Omental fat pad (tissue), 4 donors: ENCODE data around the gene GYS1. TPM values are rescaled to one million over a fixed set of nuclear protein-coding genes. Genes with fewer than 3 reads are reported as not detected.

ENCODE experiments used
- ATAC-seq: fragments of 150-250 bp; one replicate; pipeline ENCODE4 v1.9.1; 2016; ENCODE audit warnings: mild to moderate bottlenecking, moderate library complexity; ENCODE audit not compliant: low FRiP score
- DNase-seq: peaks from one replicate; pipeline ENCODE4 v3.0.0-alpha.2; 2019; ENCODE audit warnings: low spot score
- total RNA-seq, 4 donors: library from RNA; depleted of rRNA; stranded (reverse); fragments of >200 nt; gene quantifications; one replicate each; pipeline ENCODE4 v1.1.0, GENCODE V29; 2016
- TF ChIP-seq, protein P1 (sequence below), 3 donors: fragments of 450-650 bp; IDR thresholded peaks; one replicate each; pipeline ENCODE4 v1.5.1; 2016 to 2017; ENCODE audit warnings: antibody characterized with exemption in 3 of 3, mild to moderate bottlenecking in 3 of 3, moderate library complexity in 2 of 3

Gene GYS1
- total RNA-seq, 4 donors from 2014 or later, result 34.3 to 41.0 (median 38.8) TPM

DNA sequence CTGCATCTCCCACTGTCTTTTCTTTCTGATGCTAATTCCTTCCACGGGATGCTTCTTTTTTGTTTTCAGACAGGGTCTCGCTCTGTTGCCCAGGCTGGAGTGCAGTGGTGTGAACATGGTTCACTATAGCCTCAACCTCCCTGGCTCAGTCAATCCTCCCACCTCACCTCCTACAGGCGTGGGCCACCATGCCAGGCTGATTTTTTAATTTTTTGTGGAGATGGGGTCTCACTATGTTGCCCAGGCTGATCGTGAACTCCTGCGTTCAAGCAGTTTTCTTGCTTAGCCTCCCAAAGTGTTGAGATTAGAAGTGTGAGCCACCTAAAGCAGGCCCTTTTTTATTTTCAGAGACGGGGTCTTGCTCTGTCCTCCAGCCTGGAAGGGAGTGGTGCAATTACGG lies 4.8 kb downstream of the GYS1 start:
- TF ChIP-seq, protein P1, sequence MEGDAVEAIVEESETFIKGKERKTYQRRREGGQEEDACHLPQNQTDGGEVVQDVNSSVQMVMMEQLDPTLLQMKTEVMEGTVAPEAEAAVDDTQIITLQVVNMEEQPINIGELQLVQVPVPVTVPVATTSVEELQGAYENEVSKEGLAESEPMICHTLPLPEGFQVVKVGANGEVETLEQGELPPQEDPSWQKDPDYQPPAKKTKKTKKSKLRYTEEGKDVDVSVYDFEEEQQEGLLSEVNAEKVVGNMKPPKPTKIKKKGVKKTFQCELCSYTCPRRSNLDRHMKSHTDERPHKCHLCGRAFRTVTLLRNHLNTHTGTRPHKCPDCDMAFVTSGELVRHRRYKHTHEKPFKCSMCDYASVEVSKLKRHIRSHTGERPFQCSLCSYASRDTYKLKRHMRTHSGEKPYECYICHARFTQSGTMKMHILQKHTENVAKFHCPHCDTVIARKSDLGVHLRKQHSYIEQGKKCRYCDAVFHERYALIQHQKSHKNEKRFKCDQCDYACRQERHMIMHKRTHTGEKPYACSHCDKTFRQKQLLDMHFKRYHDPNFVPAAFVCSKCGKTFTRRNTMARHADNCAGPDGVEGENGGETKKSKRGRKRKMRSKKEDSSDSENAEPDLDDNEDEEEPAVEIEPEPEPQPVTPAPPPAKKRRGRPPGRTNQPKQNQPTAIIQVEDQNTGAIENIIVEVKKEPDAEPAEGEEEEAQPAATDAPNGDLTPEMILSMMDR (IDR thresholded peaks at IDR 0.05), result no peak
- ATAC-seq (no peak), DNase-seq (no peak)

DNA sequence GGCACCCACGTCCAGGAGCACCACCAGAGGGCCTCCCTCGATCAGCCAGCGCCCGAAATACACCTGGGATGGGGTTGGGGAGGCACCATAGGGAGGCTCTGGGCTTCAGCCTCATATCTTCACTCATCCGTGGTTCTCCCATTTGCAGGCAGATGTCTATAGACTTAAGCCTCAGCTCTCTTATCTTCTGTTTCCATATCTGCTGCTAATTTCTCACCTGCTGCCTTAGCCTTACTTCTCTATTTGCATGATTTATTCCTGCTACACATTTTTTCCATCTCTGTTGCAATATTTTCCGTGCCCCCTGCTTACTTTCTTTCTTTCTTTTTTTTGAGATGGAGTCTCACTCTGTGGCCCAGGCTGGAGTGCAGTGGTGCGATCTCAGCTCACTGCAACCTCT lies 5.8 kb downstream of the GYS1 start:
- no peak for DNase-seq
- TF ChIP-seq, protein P1 (IDR thresholded peaks at IDR 0.05), result no peak
- no peak for ATAC-seq

DNA sequence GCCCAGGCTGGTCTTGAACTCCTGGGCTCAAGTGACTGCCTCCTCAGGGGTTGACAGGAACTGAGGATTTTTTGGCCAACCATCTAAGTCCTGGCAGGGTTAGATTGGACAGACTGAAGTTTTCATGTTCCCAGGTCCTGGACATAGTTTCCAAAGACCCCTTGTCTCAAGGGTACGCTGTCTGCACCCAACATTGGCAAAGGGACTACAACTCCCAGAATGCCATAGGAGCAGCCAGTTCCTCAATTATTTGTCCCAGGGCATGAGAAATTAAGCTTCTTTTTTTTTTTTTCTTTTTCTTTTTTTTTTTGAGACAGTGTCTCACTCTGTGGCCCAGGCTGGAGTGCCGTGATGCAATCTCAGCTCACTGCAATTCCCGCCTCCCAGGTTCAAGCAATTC lies 6.9 kb downstream of the GYS1 start:
- TF ChIP-seq, protein P1 (IDR thresholded peaks at IDR 0.05), result no peak
- ATAC-seq (no peak), DNase-seq (no peak)

DNA sequence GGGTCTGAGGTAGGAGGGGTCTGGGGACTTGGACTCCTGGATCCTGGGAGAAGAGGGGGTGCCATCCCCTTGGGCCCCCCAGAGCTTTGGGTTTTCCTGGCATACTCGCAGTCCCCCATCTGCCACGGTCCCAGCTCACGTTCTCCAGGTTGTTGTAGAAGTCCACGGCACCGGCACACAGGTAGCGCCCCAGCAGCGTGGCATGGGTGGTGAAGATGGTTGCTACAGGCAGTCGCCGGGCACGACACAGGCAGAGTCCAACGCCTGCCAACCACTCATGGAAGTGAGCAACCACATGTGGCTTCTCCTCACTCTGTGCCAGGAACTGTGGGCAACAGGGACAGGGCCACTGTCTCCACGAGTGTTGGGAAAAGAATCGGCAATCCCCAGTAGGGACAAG lies 7.4 kb downstream of the GYS1 start:
- ATAC-seq, result no peak
- DNase-seq, result no peak
- TF ChIP-seq, protein P1 (IDR thresholded peaks at IDR 0.05), result no peak

DNA sequence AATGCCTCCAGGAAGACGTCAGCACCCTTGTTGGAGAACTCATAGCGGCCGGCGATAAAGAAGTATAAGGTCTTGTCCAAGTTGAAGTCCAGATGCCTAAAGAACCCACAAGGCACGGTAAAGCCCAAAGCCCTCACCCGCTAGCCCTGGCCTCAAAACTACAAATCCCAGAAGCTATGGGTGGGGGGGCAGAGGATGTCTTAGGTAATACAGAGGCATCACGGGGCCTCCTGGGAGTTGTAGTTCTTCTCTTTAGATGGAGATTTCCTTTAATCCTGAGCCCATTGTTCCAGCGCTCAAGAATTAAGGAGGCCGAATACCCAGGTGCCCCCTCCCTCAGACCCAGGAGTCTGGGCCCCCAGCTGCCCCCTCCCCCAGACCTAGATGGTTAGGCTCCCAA lies 10.8 kb downstream of the GYS1 start:
- no peak for DNase-seq
- ATAC-seq, result no peak

DNA sequence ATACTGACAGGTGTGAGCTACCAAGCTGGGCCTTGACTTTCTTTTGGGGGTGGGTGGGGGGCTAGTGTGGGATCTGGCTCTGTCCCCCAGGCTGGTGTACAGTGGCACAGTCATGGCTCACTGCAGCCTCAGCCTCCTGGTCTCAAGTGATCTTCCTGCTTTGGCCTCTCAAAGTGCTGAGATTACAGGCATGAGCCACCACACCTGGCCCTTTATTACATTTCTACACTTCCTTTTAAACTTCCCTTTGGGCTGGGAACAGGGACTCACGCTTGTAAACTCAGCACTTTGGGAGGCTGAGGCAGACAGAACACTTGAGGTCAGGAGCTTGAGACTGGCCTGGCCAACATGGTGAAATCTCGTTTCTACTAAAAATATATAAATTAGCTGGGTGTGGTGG lies 16.0 kb downstream of the GYS1 start:
- DNase-seq, result no peak
- ATAC-seq, result no peak
- TF ChIP-seq, protein P1 (IDR thresholded peaks at IDR 0.05), result no peak

More for the DNA sequence above, 10.8 kb downstream of the GYS1 start:
- TF ChIP-seq, protein P1 (IDR thresholded peaks at IDR 0.05), result no peak

DNA sequence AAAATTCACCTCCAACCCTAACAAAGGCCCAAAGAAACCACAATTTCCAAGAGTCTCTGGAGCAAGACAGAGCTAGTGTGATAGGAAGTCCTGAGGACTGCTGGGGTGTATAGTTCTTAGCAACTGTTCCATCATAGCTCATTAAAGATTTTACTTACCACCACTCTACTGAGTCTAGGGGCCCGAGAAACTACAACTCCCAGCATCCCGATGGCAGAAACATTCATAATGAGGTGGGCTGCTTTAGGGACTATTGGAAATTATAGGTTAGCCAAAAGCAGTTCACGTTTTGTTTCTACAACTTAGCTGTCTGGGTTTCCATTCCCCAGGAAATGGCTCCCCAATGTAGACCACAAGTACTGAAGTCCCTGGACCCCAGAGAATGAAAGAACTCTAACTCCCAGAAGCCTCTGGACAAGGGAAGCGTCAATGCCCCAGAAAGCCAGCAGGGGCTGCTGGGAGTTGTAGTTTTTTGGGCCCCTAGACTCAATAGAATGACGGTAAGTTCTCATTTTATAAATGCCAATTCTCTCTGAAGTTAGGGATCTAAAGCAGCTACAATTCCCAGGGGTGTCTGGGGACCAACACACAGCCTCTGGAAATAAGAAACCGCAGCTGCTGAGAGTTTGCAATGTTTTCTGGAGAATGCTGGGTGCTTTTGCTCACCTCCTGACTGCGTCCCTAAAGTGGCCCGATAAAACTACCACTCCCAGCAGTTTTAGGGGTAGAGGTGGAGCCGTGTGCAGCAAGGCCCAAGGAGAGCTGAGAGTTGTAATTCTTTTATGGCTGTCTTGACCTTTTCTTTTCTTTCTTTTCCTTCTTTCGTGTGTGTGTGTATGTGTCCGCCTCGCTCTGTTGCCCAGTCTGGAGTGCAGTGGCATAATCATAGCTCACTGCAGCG lies 16.9 kb downstream of the GYS1 start:
- no peak for DNase-seq
- no peak for ATAC-seq

More for the DNA sequence above, 16.9 kb downstream of the GYS1 start:
- TF ChIP-seq, protein P1 (IDR thresholded peaks at IDR 0.05), result no peak
